ENCODE measurements around the gene THG1L.

The THG1L gene

DNA sequence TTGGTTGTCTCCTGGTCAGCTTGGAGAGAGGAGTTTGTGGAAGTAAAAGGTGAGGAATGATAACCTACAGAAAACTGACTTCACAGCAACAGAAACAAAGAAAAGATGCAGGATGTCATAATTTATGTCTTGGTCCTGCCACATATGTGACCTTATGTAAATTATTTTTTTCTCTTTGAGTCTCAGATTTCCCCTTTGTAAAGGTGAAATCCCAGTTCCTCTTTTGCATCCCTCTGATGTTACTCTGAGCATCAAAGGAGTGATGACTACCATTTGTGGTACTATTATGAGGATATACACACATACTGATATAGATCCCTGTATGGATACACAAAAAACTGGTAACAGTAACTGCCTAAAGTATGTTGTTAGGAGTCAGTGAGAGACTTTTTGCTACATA lies 1.4 kb upstream of the THG1L start:
- no peak for DNase-seq

DNA sequence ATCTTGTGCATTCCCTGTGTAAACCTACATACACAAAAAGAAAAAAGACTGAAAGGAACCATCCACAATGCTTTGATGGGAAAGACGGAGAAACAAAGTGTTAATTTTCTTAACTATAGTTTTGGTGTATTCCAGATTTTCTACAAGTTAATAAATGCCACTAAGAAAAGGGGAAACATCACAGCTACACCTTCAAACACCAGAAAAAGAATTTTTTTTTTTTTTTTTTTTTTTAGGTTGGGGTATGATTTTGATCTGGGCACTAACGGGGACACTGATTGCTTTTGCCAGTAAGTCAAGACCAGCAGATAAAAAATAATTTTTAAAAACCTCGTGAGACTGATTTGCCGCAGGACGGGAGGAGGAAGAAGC lies 334 bp upstream of the THG1L start:
- no peak for DNase-seq

DNA sequence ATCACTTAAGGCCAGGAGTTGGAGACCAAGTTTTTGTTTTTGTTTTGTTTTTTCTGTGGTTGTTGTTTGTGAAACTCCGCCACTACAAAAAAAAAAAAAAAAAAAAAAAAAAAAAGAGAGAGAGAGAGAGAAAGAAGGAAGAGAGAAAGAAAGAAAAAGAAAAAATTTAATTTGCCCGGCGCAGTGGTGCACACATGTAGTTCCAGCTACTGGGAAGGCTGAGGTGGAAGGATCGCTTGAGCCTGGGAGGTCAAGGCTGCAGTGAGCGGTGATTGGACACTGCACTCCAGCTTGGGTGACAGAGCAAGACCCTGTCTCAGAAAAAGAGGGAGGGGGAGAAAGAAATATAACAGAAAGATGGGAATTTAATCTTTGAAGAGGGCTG lies 902 bp downstream of the THG1L start:
- no peak for DNase-seq

DNA sequence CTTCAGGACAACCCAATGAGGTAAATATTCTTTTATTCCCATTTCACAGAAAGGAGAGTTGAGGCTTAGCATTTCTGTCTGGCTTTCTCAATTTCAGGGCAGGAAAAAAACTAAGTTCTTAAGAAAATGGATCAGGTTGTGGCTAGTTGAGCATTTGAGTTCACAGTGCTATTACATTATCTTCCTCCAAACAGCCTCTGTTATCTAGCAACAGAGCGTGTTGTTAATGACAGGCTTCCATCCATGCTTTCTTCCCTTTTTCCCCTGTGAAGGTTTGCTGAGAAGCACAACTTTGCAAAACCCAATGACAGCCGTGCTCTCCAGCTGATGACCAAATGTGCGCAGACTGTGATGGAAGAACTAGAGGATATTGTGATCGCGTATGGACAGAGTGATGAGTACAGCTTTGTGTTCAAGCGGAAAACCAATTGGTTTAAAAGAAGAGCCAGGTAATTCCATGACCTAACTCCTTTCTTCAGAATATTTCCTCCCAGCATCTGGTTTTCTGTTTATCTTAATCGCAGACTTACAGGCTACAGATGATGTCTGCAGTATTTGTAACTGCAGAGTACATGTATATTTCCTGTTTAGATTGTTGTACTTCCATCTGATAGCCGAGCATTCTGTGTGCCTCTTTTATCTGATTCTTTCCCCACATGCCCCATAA lies 1.5 kb downstream of the THG1L start:
- DNase-seq: no peak

DNA sequence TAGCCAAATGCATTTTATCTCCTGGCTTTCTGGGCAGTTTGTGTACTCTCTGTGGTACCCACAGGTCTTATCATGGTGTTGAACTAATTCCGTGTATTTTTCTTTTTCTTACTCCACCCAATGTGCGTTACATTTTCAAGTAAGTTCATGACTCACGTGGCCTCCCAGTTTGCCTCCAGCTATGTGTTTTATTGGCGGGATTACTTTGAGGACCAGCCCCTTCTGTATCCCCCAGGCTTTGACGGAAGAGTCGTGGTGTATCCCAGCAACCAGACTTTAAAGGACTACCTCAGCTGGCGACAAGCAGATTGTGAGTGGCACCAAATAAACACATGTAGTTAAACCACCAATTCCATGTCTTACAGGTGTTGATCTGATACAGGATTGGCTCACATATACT lies 3.2 kb downstream of the THG1L start:
- DNase-seq: no peak

DNA sequence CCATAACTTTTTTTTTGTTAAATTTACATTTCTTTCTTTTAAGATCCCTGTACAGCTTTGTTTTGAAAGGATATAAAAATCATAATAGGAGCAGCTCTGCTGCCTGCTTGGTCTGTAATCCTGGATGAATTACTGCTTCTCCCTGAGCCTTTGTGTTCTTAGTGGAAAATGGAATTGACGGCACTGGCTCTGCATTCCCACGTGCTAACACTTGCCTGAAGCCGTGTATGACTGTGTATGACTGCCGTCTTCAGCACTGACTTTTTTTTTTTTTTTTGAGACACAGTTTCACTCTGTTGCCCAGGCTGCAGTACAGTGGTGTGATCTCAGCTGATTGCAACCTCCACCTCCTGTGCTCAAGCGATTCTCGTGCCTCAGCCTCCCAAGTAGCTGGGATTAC lies 4.8 kb downstream of the THG1L start:
- no peak for DNase-seq

DNA sequence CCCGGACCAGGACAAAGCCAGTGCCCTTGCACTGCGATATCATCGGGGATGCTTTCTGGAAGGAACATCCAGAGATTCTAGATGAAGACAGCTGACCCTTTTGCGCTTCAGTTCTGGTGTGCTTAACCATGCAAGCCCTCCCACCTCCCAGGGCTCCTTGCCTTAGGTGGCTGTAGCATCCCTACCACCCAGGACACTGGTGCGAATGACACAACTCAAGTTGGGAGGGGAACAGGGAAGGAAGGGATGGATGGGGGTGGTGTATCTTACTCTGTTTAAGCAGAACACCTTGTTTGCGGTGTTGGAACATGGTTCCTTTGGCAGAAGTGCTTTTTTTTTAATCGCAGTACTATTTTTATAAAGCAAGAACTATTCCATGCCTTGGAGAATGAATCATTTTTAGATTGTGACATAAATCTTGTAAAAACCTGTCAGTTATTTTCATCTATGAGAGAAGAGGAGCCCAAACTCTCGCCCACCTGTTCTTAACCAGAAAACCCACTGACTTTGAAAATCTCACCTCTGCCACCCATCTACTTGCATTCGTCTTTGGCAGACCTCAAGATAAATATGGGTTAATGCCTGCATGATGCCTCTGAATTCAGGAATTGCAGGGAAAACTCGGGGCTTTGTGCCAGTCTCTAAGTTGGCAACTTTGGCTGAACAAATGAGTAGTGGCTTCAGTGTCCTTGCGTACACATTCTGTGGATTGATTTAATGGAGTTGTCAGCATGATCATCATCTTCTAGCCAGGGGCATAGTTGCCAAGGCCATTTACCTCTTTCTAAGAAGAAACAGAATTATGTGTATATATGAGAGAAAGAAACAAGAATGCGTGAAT lies 8.4 kb downstream of the THG1L start:
- no peak for DNase-seq

DNA sequence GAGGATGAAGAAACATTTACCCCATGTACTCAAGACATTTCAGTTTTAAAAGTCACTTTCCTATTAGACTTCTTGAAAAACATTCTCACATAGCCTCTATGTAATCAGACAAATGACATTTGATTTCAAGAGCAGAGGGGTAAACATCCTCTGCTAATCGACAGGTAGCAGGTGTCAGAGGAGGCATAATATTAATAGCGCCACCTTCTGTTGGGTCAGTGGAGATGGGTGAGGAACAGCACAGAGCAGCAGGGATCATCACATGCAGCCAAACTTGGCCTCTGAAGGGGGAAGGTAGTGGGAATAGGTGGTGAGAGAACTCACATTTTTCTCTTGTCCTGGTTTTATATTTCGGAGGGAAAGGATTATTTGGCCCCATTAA lies 9.0 kb downstream of the THG1L start:
- DNase-seq: no peak

DNA sequence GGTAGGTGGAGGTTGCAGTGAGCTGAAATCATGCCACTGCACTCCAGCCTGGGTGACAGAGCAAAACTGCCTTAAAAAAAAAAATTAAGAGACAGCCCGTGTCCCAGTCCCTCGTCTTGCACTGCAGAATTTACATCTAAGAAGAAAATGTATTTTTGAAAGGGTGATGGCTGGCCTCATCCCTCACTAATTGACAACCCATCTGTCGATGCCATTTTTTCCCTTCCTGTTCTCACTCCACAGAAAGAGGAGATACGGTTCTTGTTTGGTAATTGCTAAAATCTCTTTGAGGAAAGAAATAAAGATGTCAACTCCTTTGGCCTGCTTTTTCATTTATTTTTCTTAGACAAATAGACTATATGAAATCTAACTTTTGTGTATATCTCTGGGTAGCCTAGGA lies 9.9 kb downstream of the THG1L start:
- DNase-seq: no peak

DNA sequence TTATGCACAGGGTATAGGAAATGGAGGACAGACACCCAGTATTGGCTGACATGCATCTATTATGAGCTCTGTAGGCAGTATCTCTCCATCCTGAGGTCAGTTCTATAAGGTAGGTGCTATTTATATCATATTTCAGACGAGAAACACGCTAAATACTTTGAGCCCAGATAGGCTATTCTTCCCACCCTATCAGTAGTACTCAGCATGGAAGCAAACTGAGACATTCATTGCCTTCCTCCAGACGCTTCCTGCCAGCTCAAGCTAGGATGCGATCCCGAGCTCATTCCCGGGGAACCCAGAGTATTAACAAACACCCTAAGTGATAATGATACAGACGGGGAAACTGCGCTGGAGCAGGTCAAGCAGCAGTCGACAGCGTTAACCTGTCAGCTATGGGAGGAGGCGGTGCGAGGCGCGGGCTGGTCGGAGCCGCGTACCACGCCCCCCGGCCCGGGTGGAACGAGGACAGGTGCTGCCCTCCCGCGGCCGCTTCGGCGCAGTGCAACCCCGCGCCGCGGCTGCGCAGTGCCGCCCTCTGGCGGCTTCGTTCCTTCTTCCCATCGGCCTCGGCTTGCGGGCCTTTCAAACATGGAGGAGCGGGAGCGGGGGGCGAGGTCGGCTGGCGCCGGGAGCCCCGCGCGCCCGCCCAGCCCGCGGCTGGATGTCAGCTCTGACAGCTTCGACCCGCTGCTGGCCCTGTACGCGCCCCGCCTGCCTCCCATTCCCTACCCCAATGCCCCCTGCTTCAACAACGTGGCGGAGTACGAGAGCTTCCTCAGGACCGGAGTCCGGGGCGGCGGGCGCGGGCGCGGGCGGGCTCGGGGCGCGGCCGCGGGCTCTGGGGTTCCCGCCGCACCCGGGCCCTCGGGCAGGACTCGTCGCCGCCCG lies 12.2 kb downstream of the THG1L start, which contains the start of gene LSM11:
TSS of gene LSM11 (plus strand) at position 550 of the 888 bp plus-strand sequence. CDS start at position 589, 39 bp downstream.
- DNase-seq: peak; percentile 82 to 87

DNA sequence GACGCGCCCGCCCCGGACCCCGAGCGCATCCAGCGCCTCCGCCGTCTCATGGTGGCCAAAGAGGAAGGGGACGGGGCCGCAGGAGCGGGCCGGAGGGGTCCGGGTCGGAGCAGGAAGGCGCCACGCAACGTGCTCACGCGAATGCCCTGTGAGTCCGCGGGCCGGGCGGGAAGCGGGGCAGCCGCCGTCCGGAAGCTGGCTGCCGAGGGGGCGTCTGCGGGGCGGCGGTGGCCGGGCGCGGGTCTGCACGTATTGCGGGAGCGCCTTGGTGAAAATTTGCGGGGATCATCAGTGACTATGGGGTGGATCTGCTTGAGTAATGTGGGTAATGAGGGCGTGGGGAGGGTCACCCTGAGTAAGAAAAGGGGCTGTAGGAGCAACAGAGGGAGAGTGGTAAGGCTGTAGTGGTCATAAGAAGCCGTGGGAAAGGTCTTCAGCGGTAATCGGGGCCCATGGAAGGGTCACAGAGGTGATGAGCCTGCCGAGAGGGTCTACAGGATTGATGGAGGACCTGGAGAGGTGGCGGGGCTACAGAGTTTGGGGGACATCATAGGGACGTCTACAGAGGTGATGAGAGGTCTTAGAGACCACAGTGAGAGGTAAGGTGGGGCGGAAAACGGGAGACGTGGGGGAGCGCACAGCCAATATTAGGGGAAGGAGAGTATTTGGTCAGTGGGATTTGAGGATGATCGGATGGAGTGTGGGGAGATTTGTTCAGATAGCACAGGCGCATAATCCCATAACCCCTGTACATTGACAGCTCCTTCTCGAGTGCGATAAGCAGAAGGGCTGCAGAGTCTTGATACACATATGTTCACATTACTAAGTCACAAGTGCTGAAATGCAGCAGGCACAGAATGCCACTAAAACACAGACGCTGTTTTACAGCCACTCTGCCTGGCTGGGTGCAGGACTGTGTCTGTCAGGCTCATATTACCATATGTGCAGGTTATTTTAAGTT lies 13.1 kb downstream of the THG1L start:
- DNase-seq: no peak

DNA sequence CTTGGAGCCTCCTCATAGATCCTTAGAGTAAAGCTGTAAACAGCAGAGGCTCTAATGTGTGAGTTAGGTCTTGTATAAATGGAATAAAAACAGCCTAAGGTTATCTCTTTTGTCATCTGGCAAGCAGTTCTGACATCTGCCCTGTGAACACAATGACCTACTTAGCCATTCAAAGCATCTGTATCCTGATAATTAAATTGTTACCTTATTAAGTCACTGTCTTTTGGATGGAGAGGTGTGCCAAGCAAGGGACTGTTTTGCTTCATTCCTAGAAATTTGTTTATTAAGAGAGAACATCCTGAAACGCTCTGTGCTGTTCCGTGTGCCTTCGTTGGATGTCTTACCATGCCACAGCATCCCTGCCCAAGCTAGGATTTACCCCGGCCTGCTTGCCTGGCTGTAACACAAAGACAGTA lies 13.8 kb downstream of the THG1L start:
- no peak for DNase-seq

DNA sequence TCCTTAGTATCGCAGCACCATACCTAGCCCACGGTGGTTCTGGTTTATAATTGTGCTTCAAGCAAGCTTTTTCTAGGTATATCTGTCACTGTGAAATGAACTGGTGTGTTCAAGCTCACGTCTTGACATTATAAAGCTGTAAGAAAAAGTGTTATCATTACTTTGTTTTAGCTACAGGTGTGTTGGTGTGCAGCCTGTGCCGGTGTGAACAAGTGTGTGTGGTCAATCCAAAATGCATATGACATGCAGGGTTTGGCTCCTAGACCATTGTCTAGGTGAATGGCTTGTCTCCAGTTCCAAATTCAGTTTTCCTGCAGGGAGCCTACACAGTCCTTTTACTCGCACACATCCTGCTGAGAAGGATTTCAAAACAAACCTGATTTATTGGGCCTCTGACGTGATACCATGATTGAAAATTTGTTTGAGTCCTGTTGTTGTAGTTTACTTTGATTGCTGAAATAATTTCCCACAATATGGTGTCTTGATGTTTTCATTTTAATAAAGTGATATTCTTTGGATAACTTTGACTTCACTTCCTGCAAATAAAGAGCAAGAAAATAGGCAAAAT lies 16.0 kb downstream of the THG1L start:
- DNase-seq: no peak

DNA sequence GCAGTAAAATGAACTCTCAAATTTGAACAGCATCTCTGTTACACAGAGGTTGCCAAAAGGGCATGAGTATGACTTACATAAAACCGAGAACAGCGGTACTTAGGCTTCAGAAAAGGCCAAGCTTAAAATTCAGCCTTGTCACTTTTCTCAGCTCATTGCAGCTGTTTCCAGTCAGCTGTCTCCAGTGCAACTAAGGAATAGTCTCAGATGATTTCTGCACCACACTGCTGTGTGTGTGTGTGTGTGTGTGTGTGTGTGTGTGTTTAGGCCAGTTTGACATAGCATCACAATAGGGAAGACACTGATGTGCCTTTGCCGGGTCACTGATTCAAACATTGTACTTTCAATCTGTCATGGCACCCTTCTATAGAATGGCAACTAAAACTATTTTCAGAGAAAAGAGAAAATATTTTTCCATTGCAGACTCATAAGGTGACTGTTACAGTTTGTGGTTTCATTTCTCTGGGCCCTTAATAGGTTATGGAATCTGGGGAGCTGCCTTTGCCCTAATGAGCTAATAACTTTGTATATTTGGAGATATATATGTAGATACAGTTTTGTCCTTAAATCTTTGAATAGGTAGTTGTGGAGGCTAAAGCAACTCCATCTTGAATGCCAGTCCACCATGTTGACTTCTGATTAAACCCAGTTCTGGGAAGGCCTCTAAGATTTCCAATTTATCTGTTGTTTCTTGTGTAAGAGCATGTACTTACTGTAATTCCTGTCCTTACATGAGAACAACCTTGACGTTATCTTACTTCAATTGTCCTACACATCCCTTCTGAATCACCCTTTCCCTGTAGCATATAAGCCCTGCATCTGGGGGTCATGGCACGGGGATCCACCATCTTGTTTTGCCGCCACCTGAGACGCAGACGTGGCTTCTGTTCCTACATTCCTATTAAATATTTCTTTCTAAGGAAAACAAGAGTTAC lies 16.8 kb downstream of the THG1L start:
- no peak for DNase-seq

DNA sequence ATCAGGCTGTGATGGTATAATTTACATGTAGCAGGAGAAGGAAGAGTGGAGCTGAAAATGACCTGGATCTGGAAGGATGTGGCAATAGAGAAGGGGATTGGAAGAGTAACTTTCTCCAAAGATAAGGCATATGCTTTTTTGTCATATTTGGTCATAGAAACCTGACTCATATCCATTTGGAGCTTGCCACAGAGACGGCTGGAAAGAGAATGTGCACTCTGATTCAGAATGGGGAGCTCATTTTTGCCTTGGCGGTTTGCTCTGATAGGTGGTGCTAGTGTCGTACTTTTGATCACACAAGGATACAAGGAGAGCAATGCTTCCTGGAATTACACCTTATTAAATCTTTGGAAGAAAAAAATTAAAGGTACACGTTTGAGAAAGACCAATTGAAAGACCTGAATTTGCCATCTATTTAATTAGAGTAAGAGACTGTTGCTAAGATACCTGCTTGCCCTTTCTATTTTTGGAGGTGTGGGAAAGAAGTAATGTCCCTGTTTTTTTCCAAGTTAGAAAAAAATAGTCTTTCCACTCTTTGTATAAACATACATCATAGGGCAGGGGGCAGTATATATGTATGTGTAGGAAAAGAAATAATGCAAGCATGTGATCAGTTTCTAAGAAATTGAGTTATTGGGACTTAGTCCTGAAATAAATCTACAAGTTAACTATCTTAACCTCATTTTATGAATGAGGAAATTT lies 17.7 kb downstream of the THG1L start:
- peak in 1 of 2 donors; percentile 26 for DNase-seq

DNA sequence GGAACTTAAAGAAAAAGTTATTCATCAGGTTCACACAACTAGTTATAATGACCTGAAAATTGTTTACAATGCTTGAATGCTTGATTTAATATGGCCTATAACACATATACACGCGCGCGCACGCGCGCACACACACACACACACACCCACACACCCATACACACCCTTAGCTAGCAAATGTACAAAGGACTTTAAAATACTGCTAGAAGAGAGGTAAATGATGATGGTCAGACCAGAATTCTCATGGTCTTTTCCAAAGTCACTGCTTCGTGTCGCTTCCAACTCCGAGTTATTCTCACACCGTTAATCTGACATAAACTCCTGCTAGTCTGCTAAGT lies 18.2 kb downstream of the THG1L start:
- no peak for DNase-seq

DNA sequence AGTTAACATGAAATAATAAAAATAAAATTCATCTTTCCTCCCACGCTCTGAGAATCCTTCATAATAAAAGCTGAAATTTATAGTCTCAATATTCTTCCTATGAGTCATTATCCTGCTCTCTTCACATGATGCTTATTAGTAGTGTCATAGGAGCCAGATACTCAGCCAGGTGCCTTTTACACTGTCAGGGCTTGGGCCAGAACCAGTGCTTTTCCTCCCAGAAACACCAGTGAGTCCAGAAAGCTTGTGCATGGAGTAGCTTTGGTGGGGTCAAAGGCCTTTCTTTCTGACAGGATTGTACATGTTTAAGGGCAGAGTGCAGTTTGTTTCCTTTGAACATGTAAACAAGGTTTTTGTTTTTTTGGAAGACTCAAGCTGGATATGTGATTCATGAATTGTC lies 19.1 kb downstream of the THG1L start:
- DNase-seq: no peak

DNA sequence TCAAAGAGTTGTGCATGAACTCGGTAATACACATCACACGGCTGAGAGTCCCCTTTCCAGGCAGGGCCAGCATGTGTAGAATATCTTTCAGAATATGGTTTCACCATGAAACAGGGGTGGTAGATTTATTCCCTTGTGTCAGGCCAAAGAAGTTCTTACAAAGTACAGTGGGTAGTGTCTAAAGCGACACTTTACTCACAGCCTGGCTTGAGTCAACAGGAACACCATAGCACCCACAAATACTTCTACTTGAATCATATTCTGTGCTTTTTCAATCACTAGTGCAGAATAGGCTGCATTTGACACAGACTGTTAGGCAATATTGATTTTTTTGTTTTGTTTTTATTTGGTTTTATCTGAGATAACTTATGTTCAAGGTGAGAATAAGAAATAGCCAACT lies 24.9 kb downstream of the THG1L start:
- no peak for DNase-seq

DNA sequence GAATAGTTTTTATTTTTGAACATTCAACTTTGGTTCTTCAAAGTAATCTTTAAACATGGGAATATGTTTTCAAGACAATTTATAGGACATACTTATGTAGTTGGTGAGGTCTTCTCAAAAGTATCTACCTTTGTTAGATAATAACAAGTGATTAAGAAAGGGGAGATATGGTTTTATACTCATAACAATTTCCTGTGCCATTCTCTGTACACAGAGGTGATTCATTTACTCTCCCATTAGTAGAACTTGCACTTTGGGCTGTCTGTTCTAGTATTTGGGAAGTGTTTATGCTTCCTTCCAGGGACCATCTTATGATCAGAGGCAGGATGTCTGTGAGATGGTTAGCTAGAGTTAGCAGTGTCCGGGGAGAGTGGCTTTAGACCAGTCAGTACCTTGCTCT lies 27.5 kb downstream of the THG1L start:
- no peak for DNase-seq

Data from hippocampal formation (tissue), 2 donors.